ENCODE results near the gene FXR2.

Gene FXR2

DNA sequence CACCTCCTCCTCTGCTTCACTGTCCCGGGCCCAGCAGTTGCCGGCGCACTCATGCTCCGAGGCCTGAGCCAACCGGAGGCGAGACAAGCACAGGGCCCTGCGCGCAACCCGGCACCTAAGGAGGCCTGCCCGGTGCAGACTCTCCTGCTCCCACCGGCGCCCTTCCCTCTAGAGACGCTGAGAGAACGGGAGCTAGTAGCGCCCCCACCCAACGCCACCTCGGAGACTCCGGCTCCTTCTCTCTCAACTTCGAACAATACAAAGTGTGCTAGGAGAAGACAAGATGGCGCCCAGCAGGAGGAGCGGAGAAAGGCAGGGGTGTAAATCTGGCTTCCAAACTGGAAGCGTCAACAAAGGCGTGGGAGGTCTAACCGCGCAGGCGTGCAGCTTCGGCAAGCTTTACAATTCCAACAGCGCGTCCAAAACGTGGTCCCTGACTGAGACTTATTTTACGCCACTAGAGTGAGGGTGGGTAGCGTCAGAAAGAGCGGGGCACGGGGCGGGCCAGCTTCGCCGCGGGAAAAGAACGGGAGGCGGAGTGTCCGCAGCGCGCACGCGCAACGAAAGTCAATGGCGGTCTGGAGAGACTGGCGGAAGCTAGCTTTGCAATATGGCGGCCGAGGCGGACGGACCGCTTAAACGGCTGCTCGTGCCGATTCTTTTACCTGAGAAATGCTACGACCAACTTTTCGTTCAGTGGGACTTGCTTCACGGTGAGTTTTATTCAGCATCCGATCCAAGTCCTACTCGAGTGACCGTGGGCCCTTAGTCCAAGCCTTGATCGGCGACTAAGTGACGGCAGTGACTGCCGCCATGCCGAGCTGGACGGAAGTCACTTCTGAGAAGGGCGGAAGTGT lies 31.2 kb downstream of the FXR2 start, which contains the start of gene MPDU1:
TSS of gene MPDU1 (plus strand) at position 600 of the 857 bp plus-strand sequence. CDS start at position 611, 11 bp downstream.
- peak within 1 kb of the TSS; percentile 86 for H3K27ac ChIP-seq
- TF ChIP-seq, protein P1, sequence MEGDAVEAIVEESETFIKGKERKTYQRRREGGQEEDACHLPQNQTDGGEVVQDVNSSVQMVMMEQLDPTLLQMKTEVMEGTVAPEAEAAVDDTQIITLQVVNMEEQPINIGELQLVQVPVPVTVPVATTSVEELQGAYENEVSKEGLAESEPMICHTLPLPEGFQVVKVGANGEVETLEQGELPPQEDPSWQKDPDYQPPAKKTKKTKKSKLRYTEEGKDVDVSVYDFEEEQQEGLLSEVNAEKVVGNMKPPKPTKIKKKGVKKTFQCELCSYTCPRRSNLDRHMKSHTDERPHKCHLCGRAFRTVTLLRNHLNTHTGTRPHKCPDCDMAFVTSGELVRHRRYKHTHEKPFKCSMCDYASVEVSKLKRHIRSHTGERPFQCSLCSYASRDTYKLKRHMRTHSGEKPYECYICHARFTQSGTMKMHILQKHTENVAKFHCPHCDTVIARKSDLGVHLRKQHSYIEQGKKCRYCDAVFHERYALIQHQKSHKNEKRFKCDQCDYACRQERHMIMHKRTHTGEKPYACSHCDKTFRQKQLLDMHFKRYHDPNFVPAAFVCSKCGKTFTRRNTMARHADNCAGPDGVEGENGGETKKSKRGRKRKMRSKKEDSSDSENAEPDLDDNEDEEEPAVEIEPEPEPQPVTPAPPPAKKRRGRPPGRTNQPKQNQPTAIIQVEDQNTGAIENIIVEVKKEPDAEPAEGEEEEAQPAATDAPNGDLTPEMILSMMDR (conservative IDR thresholded peaks at IDR 0.05): no peak

- peak overlapping the region; percentile 86 for H3K27ac ChIP-seq
- TF ChIP-seq, protein P1 (conservative IDR thresholded peaks at IDR 0.05): no peak
These were observed 32.1 kb downstream of the FXR2 start for GRCh38 chr17:7582396-7583252.

DNA sequence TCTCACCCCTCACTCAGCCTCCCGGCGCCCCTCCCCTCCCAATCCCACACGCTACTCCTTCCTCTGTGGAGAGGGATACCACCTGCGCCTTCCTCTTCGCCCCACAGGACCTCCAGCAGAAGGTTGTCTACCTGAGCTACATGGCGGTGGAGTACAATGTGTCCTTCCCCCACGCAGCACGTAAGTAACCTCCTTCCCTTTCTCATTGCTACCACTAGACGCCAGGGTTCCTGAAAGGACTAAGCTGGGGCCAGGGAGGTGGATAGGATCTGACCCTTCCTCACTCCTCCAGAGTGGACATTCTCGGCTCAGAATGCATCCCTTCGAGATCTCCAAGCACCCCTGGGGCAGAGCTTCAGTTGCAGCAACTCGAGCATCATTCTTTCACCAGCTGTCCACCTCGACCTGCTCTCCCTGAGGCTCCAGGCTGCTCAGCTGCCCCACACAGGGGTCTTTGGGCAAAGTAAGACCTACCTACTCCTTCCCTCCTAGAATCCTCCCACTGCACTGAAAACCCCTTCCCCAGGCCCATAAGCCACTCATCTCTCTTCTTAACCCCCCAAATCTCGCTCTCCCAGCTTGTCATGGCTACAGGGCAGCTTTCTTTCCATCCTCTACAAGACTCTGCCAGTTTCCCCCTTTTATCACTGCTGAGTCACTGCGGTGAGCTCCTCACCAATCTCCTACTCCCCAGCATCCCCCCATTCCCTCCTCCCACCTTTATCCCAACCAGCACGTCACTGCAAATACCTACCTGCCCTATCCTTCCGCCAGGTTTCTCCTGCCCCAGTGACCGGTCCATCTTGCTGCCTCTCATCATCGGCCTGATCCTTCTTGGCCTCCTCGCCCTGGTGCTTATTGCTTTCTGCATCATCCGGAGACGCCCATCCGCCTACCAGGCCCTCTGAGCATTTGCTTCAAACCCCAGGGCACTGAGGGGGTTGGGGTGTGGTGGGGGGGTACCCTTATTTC lies 33.8 kb downstream of the FXR2 start:
- H3K27ac ChIP-seq: no peak overlapping the region
- TF ChIP-seq, protein P1 (conservative IDR thresholded peaks at IDR 0.05): no peak

DNA sequence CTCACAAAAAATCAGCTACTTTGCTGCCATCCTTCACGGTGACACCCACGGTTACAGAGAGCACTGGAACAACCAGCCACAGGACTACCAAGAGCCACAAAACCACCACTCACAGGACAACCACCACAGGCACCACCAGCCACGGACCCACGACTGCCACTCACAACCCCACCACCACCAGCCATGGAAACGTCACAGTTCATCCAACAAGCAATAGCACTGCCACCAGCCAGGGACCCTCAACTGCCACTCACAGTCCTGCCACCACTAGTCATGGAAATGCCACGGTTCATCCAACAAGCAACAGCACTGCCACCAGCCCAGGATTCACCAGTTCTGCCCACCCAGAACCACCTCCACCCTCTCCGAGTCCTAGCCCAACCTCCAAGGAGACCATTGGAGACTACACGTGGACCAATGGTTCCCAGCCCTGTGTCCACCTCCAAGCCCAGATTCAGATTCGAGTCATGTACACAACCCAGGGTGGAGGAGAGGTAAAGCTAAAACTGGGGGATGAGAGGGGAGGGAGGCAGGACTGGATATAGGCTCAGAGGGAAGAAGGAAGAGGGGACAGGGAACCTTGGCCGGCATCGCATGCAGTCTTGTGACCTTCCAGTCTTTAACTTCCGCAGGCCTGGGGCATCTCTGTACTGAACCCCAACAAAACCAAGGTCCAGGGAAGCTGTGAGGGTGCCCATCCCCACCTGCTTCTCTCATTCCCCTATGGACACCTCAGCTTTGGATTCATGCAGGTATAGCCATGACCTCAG lies 34.7 kb downstream of the FXR2 start:
- TF ChIP-seq, protein P1 (conservative IDR thresholded peaks at IDR 0.05): no peak
- H3K27ac ChIP-seq: no peak overlapping the region

- H3K27ac ChIP-seq: no peak within 1 kb of the TSS
- TF ChIP-seq, protein P1 (conservative IDR thresholded peaks at IDR 0.05): no peak
These were observed 35.5 kb downstream of the FXR2 start, which contains the start of gene CD68 for GRCh38 chr17:7579001-7579833. Gene CD68, plus strand, starts transcription at chr17:7579638. Its CDS starts 40 bp downstream, at chr17:7579678.

Data from VCaP (cell line).